Neural progenitor cell (in vitro differentiated cells): ENCODE results near the gene DNAJC28. TPM values are rescaled to one million over a fixed set of nuclear protein-coding genes. Genes with fewer than 3 reads are reported as not detected.

Experiments used
- DNase-seq: peaks from one replicate; pipeline ENCODE4 v3.0.0-alpha.2; 2016; ENCODE audit warnings: low spot score
- H2AFZ ChIP-seq: fragments of 200-600 bp; sonication (generic); replicated peaks from 2 replicates; pipeline ENCODE4 v1.6.1; 2016; ENCODE audit warnings: antibody characterized with exemption
- H3F3A ChIP-seq: fragments of 200-600 bp; sonication (generic); 2 replicates; pipeline ENCODE4 v1.6.1; 2016; ENCODE audit warnings: antibody characterized with exemption, low read depth
- H3K27ac ChIP-seq: fragments of 200-600 bp; sonication (generic); 2 replicates; pipeline ENCODE4 v1.5.1; 2016; ENCODE audit warnings: mild to moderate bottlenecking
- H3K27me3 ChIP-seq: fragments of 200-600 bp; sonication (generic); 2 replicates; pipeline ENCODE4 v1.6.1; 2016; ENCODE audit warnings: mild to moderate bottlenecking, moderate library complexity
- H3K36me3 ChIP-seq: fragments of 200-600 bp; sonication (generic); 2 replicates; pipeline ENCODE4 v1.5.1; 2016
- H3K4me1 ChIP-seq: fragments of 200-600 bp; sonication (generic); 2 replicates; pipeline ENCODE4 v1.6.1; 2016; ENCODE audit warnings: mixed run types
- H3K4me2 ChIP-seq: fragments of 200-600 bp; sonication (generic); 2 replicates; pipeline ENCODE4 v1.6.1; 2016
- H3K4me3 ChIP-seq: fragments of 200-600 bp; sonication (generic); 2 replicates; pipeline ENCODE4 v1.5.1; 2016
- H3K79me2 ChIP-seq: fragments of 200-600 bp; sonication (generic); 2 replicates; pipeline ENCODE4 v1.6.1; 2016; ENCODE audit warnings: low read depth
- H3K9ac ChIP-seq: fragments of 200-600 bp; sonication (generic); 2 replicates; pipeline ENCODE4 v1.6.1; 2016
- H3K9me3 ChIP-seq: fragments of 200-600 bp; sonication (generic); 2 replicates; pipeline ENCODE4 v1.5.1; 2016; ENCODE audit warnings: low read depth
- H4K20me1 ChIP-seq: fragments of 200-600 bp; sonication (generic); 2 replicates; pipeline ENCODE4 v1.6.1; 2016; ENCODE audit warnings: low read depth
- H3K27ac Mint-ChIP-seq: 3 replicates; pipeline ENCODE4 v1.8.0; 2021; ENCODE audit warnings: mixed read lengths
- H3K27me3 Mint-ChIP-seq: 2 replicates; pipeline ENCODE4 v1.8.0; 2022; ENCODE audit warnings: low read depth, mild to moderate bottlenecking, inconsistent platforms, moderate library complexity, mixed read lengths; ENCODE audit not compliant: insufficient read depth
- H3K36me3 Mint-ChIP-seq: 3 replicates; pipeline ENCODE4 v1.8.0; 2021; ENCODE audit warnings: mixed read lengths
- H3K4me1 Mint-ChIP-seq: 3 replicates; pipeline ENCODE4 v1.8.0; 2021; ENCODE audit warnings: mixed read lengths
- H3K4me3 Mint-ChIP-seq: 3 replicates; pipeline ENCODE4 v1.8.0; 2021; ENCODE audit warnings: mild to moderate bottlenecking, moderate library complexity, mixed read lengths
- H3K9me3 Mint-ChIP-seq: 3 replicates; pipeline ENCODE4 v1.8.0; 2020; ENCODE audit warnings: mixed read lengths
- EZH2 ChIP-seq: fragments of 200-600 bp; sonication (generic); IDR thresholded peaks from 2 replicates; pipeline ENCODE4 v1.6.1; 2017; ENCODE audit warnings: antibody characterized with exemption, mild to moderate bottlenecking, moderate library complexity
- EZH2phosphoT487 ChIP-seq: fragments of 200-600 bp; sonication (generic); IDR thresholded peaks from 2 replicates; pipeline ENCODE4 v1.6.1; 2017; ENCODE audit warnings: antibody characterized with exemption
- total RNA-seq: library from RNA; depleted of rRNA; stranded (reverse); fragments of >200 nt; gene quantifications from 2 replicates; pipeline ENCODE4 v1.2.3, GENCODE V29; 2015; ENCODE audit warnings: low replicate concordance
- TF ChIP-seq, protein P1 (sequence below): fragments of 200-600 bp; sonication (generic); IDR thresholded peaks from 2 replicates; pipeline ENCODE4 v1.5.1; 2017; ENCODE audit warnings: antibody characterized with exemption, mild to moderate bottlenecking

Gene DNAJC28
- total RNA-seq, 1 donor from 2014 or later: 3.8 TPM

GRCh38 chr21:33539616-33540015 lies 48.1 kb upstream of the DNAJC28 start:
- H3K27ac ChIP-seq: no peak overlapping the region
- H3K4me2 ChIP-seq: peak overlapping the region; percentile 81
- TF ChIP-seq EZH2phosphoT487: no peak
- TF ChIP-seq, protein P1, sequence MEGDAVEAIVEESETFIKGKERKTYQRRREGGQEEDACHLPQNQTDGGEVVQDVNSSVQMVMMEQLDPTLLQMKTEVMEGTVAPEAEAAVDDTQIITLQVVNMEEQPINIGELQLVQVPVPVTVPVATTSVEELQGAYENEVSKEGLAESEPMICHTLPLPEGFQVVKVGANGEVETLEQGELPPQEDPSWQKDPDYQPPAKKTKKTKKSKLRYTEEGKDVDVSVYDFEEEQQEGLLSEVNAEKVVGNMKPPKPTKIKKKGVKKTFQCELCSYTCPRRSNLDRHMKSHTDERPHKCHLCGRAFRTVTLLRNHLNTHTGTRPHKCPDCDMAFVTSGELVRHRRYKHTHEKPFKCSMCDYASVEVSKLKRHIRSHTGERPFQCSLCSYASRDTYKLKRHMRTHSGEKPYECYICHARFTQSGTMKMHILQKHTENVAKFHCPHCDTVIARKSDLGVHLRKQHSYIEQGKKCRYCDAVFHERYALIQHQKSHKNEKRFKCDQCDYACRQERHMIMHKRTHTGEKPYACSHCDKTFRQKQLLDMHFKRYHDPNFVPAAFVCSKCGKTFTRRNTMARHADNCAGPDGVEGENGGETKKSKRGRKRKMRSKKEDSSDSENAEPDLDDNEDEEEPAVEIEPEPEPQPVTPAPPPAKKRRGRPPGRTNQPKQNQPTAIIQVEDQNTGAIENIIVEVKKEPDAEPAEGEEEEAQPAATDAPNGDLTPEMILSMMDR: no peak
- no peak for TF ChIP-seq EZH2
- Mint-ChIP-seq H3K4me1 (peaks cover 25% of the 10 kb centered on the region), H3K36me3 (peaks cover 27% of the 10 kb centered on the region), H3K9me3 (no peaks in the 10 kb centered on the region), H3K27me3 (peaks cover 7% of the 10 kb centered on the region), H3K4me3 (no peak overlapping the region), H3K27ac (no peak overlapping the region)
- no peak overlapping the region for H3K4me3 ChIP-seq
- no peak overlapping the region for H2AFZ ChIP-seq
- peaks cover 80% of the 10 kb centered on the region for H3K79me2 ChIP-seq
- no peak for DNase-seq
- peaks cover 28% of the 10 kb centered on the region for H3F3A ChIP-seq
- no peaks in the 10 kb centered on the region for H3K27me3 ChIP-seq
- no peak overlapping the region for H3K9ac ChIP-seq
- peaks cover 4% of the 10 kb centered on the region for H3K36me3 ChIP-seq
- H4K20me1 ChIP-seq: peaks cover 14% of the 10 kb centered on the region
- H3K4me1 ChIP-seq: peaks cover 15% of the 10 kb centered on the region
- no peaks in the 10 kb centered on the region for H3K9me3 ChIP-seq

- DNase-seq: no peak
- Histone ChIP-seq H3K27ac (no peak overlapping the region), H3K4me3 (no peak overlapping the region), H3K36me3 (peaks cover 12% of the 10 kb centered on the region), H3K4me1 (peaks cover 9% of the 10 kb centered on the region), H3K79me2 (peaks cover 62% of the 10 kb centered on the region), H3K4me2 (no peak overlapping the region), H3K9me3 (no peaks in the 10 kb centered on the region), H2AFZ (no peak overlapping the region), H3K27me3 (no peaks in the 10 kb centered on the region), H3F3A (peaks cover 21% of the 10 kb centered on the region), H4K20me1 (no peaks in the 10 kb centered on the region), H3K9ac (no peak overlapping the region)
- H3K4me1 Mint-ChIP-seq: peaks cover 14% of the 10 kb centered on the region
- H3K4me3 Mint-ChIP-seq: no peak overlapping the region
- no peak overlapping the region for H3K27ac Mint-ChIP-seq
- peaks cover 2% of the 10 kb centered on the region for H3K27me3 Mint-ChIP-seq
- H3K36me3 Mint-ChIP-seq: peaks cover 33% of the 10 kb centered on the region
- H3K9me3 Mint-ChIP-seq: no peaks in the 10 kb centered on the region
- TF ChIP-seq EZH2 (no peak), EZH2phosphoT487 (no peak)
- TF ChIP-seq, protein P1: no peak
These were observed 45.7 kb upstream of the DNAJC28 start for GRCh38 chr21:33537212-33537611.

GRCh38 chr21:33531007-33531406 lies 39.5 kb upstream of the DNAJC28 start:
- Histone ChIP-seq H3K27me3 (no peaks in the 10 kb centered on the region), H3F3A (peaks cover 12% of the 10 kb centered on the region), H3K36me3 (peaks cover 38% of the 10 kb centered on the region), H4K20me1 (no peaks in the 10 kb centered on the region), H3K79me2 (peaks cover 2% of the 10 kb centered on the region), H3K9me3 (no peaks in the 10 kb centered on the region), H3K4me1 (no peaks in the 10 kb centered on the region), H3K27ac (no peak overlapping the region), H2AFZ (no peak overlapping the region), H3K4me3 (no peak overlapping the region), H3K4me2 (no peak overlapping the region), H3K9ac (no peak overlapping the region)
- Mint-ChIP-seq H3K4me3 (no peak overlapping the region), H3K27ac (no peak overlapping the region), H3K36me3 (peaks cover 31% of the 10 kb centered on the region), H3K27me3 (no peaks in the 10 kb centered on the region), H3K4me1 (no peaks in the 10 kb centered on the region), H3K9me3 (no peaks in the 10 kb centered on the region)
- DNase-seq: no peak
- TF ChIP-seq, protein P1: no peak
- no peak for TF ChIP-seq EZH2
- no peak for TF ChIP-seq EZH2phosphoT487
